WERI-Rb-1 (cell line): ENCODE data around the gene LRCH3.
"Not testable (repeated sequence)": the region's sequence is repeated elsewhere in the genome, so short reads cannot be mapped to it uniquely, and the experiment has no call there.

ENCODE experiments used
- DNase-seq: peaks from one replicate; pipeline ENCODE4 v3.0.0-alpha.2; 2020
- H3K27ac ChIP-seq: fragments of 250-450 bp; sonication (Bioruptor Pico); 2 replicates; pipeline ENCODE4 v1.5.1; 2020; ENCODE audit warnings: mild to moderate bottlenecking, moderate library complexity
- H3K27me3 ChIP-seq: fragments of 250-450 bp; sonication (Bioruptor Pico); 2 replicates; pipeline ENCODE4 v1.5.1; 2021; ENCODE audit warnings: mild to moderate bottlenecking, low read depth, moderate library complexity; ENCODE audit not compliant: insufficient read depth, severe bottlenecking
- H3K36me3 ChIP-seq: fragments of 250-450 bp; sonication (Bioruptor Pico); 2 replicates; pipeline ENCODE4 v1.5.1; 2020; ENCODE audit warnings: mild to moderate bottlenecking, moderate library complexity
- H3K4me3 ChIP-seq: 2 replicates; pipeline ENCODE4 v1.5.1; 2011; ENCODE audit warnings: low read depth, mild to moderate bottlenecking, control low read depth, low read length
- H3K9me3 ChIP-seq: fragments of 250-450 bp; sonication (Bioruptor Pico); 2 replicates; pipeline ENCODE4 v1.5.1; 2021; ENCODE audit warnings: mild to moderate bottlenecking, moderate library complexity; ENCODE audit not compliant: severe bottlenecking
- CTCF ChIP-seq: IDR thresholded peaks from 2 replicates; pipeline ENCODE4 v1.5.1; 2011; ENCODE audit warnings: low read depth, mild to moderate bottlenecking, control low read depth, inconsistent platforms, low read length

The LRCH3 gene

GRCh38 chr3:197881270-197881969 is 90.4 kb downstream of the LRCH3 start:
- H3K27ac ChIP-seq = no peak overlapping the region
- TF ChIP-seq CTCF = no peak
- H3K4me3 ChIP-seq = no peak overlapping the region
- no peaks in the 10 kb centered on the region for H3K9me3 ChIP-seq
- H3K27me3 ChIP-seq = no peaks in the 10 kb centered on the region
- no peaks in the 10 kb centered on the region for H3K36me3 ChIP-seq
- DNase-seq = no peak

- Histone ChIP-seq H3K9me3 (no peaks in the 10 kb centered on the region), H3K27ac (no peak overlapping the region), H3K27me3 (no peaks in the 10 kb centered on the region), H3K4me3 (no peak overlapping the region), H3K36me3 (no peaks in the 10 kb centered on the region)
- no peak for DNase-seq
- TF ChIP-seq CTCF = no peak
Measured at GRCh38 chr3:197881970-197882338, 90.9 kb downstream of the LRCH3 start.

- DNase-seq = no peak
Measured at GRCh38 chr3:197882586-197882985, 91.5 kb downstream of the LRCH3 start.

GRCh38 chr3:197883541-197883940 is 92.5 kb downstream of the LRCH3 start:
- Histone ChIP-seq H3K9me3 (no peaks in the 10 kb centered on the region), H3K4me3 (no peak overlapping the region), H3K27ac (no peak overlapping the region), H3K36me3 (no peaks in the 10 kb centered on the region), H3K27me3 (no peaks in the 10 kb centered on the region)
- TF ChIP-seq CTCF = no peak
- no peak for DNase-seq

More at GRCh38 chr3:197882586-197882985, 91.5 kb downstream of the LRCH3 start:
- Histone ChIP-seq H3K27me3 (no peaks in the 10 kb centered on the region), H3K36me3 (no peaks in the 10 kb centered on the region), H3K4me3 (no peak overlapping the region), H3K27ac (no peak overlapping the region), H3K9me3 (no peaks in the 10 kb centered on the region)
- no peak for TF ChIP-seq CTCF

- H3K27ac ChIP-seq, H3K36me3 ChIP-seq, DNase-seq, H3K9me3 ChIP-seq, H3K27me3 ChIP-seq, H3K4me3 ChIP-seq: not testable (repeated sequence)
Measured at GRCh38 chr3:197884330-197884729, 93.3 kb downstream of the LRCH3 start.

- not testable (repeated sequence) for H3K9me3 ChIP-seq, H3K36me3 ChIP-seq, DNase-seq, H3K27me3 ChIP-seq, H3K27ac ChIP-seq, H3K4me3 ChIP-seq
Measured at GRCh38 chr3:197886052-197886451, 95.0 kb downstream of the LRCH3 start.

GRCh38 chr3:197887430-197888053 is 96.5 kb downstream of the LRCH3 start:
- not testable (repeated sequence) for H3K9me3 ChIP-seq, H3K36me3 ChIP-seq, H3K27ac ChIP-seq, DNase-seq, H3K27me3 ChIP-seq, H3K4me3 ChIP-seq
